ENCODE measurements around the gene PCDHA13. TPM values are rescaled to one million over a fixed set of nuclear protein-coding genes. Genes with fewer than 3 reads are reported as not detected.

PCDHA13 gene
- total RNA-seq, 1 experiment from 2014 or later = 1.0 TPM

DNA sequence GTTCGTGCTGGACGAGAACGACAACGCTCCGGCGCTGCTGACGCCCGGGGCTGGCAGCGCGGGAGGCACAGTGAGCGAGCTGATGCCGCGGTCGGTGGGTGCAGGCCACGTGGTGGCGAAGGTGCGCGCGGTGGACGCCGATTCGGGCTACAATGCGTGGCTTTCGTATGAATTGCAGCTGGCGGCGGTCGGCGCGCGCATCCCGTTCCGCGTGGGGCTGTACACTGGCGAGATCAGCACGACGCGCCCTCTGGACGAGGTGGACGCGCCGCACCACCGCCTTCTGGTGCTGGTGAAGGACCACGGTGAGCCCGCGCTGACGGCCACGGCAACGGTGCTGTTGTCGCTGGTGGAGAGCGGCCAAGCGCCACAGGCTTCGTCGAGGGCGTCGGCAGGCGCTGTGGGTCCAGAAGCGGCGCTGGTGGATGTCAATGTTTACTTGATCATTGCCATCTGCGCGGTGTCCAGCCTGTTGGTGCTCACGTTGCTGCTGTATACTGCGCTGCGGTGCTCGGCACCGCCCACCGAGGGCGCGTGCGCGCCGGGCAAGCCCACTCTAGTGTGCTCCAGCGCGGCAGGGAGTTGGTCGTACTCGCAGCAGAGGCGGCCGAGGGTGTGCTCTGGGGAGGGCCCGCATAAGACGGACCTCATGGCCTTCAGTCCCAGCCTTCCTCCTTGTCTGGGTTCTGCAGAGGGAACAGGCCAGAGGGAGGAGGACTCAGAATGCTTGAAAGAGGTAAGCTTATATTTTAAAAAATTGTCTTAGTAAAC lies 2.2 kb downstream of the PCDHA13 start:
- in situ Hi-C loops (cut with HindIII; ENCODE audit: low pct_unique_long_range_greater_than_20kb, low sequenced_read_pairs) (no loop called here), intact Hi-C loops (cut with micrococcal nuclease; ENCODE audit: unreplicated experiment) (no loop called here)
- ChIA-PET POLR2A (no interaction called here), CTCF (no interaction called here)
- BruUV-seq (replicated peaks) = no TSS peak
- Histone ChIP-seq H3K4me1 (ENCODE audit: control insufficient read depth, insufficient read depth, low read length) (no peaks in the 10 kb centered on the region), H3K27me3 (ENCODE audit: control insufficient read depth, insufficient read depth, low read length) (no peaks in the 10 kb centered on the region), H3K4me3 (ENCODE audit: low read depth in 2 of 2, low read length in 2 of 2) (no peak overlapping the region), H3K27ac (ENCODE audit: low read length) (no peak overlapping the region), H3K36me3 (ENCODE audit: control insufficient read depth, insufficient read depth, low read length) (no peaks in the 10 kb centered on the region; the same call in 1 of the 2 replicates), H3K9me3 (ENCODE audit: control insufficient read depth, insufficient read depth, low read depth, low read length) (no peaks in the 10 kb centered on the region)
- no peak for TF ChIP-seq SIN3A (IDR thresholded peaks at IDR 0.05; ENCODE audit: borderline replicate concordance, insufficient read depth, low read depth, low read length)
- TF ChIP-seq, protein P1, sequence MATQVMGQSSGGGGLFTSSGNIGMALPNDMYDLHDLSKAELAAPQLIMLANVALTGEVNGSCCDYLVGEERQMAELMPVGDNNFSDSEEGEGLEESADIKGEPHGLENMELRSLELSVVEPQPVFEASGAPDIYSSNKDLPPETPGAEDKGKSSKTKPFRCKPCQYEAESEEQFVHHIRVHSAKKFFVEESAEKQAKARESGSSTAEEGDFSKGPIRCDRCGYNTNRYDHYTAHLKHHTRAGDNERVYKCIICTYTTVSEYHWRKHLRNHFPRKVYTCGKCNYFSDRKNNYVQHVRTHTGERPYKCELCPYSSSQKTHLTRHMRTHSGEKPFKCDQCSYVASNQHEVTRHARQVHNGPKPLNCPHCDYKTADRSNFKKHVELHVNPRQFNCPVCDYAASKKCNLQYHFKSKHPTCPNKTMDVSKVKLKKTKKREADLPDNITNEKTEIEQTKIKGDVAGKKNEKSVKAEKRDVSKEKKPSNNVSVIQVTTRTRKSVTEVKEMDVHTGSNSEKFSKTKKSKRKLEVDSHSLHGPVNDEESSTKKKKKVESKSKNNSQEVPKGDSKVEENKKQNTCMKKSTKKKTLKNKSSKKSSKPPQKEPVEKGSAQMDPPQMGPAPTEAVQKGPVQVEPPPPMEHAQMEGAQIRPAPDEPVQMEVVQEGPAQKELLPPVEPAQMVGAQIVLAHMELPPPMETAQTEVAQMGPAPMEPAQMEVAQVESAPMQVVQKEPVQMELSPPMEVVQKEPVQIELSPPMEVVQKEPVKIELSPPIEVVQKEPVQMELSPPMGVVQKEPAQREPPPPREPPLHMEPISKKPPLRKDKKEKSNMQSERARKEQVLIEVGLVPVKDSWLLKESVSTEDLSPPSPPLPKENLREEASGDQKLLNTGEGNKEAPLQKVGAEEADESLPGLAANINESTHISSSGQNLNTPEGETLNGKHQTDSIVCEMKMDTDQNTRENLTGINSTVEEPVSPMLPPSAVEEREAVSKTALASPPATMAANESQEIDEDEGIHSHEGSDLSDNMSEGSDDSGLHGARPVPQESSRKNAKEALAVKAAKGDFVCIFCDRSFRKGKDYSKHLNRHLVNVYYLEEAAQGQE (IDR thresholded peaks at IDR 0.05; ENCODE audit: insufficient read depth in 1 of 2, low read depth in 2 of 2, low read length in 1 of 2) = no peak
- no peak for TF ChIP-seq POLR2AphosphoS5 (IDR thresholded peaks at IDR 0.05; ENCODE audit: low read depth, low read length)
- TF ChIP-seq TCF7L2 (IDR thresholded peaks at IDR 0.05; ENCODE audit: low read depth, low read length) = no peak
- TF ChIP-seq, protein P2, sequence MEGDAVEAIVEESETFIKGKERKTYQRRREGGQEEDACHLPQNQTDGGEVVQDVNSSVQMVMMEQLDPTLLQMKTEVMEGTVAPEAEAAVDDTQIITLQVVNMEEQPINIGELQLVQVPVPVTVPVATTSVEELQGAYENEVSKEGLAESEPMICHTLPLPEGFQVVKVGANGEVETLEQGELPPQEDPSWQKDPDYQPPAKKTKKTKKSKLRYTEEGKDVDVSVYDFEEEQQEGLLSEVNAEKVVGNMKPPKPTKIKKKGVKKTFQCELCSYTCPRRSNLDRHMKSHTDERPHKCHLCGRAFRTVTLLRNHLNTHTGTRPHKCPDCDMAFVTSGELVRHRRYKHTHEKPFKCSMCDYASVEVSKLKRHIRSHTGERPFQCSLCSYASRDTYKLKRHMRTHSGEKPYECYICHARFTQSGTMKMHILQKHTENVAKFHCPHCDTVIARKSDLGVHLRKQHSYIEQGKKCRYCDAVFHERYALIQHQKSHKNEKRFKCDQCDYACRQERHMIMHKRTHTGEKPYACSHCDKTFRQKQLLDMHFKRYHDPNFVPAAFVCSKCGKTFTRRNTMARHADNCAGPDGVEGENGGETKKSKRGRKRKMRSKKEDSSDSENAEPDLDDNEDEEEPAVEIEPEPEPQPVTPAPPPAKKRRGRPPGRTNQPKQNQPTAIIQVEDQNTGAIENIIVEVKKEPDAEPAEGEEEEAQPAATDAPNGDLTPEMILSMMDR (IDR thresholded peaks at IDR 0.05) = no peak
- DNase-seq (ENCODE audit: low read depth, low spot score) = no peak
- ATAC-seq = no peak

DNA sequence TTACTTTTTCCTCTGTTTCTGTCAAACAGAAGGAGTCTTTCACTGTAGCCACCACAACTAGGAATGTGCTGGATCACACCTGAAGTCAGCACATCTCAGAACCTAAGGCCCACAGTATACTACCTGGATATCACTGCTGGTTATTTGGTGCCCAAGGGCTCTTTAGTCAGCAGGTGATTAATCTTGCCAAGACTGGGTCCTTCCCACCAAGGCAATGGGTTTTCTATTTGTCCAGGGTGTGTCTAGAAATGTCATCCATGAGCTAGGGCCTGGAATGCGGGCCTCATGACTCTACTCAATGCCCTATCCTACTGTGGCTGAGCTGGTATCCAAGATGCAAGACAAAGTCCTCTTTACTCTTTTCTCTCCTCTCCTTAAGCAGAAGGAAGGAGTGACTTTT lies 34.4 kb downstream of the PCDHA13 start:
- Histone ChIP-seq H3K36me3 (ENCODE audit: control insufficient read depth, insufficient read depth, low read length) (no peaks in the 10 kb centered on the region), H3K9me3 (ENCODE audit: control insufficient read depth, insufficient read depth, low read depth, low read length) (no peaks in the 10 kb centered on the region), H3K4me3 (ENCODE audit: low read depth in 2 of 2, low read length in 2 of 2) (no peak overlapping the region), H3K4me1 (ENCODE audit: control insufficient read depth, insufficient read depth, low read length) (no peaks in the 10 kb centered on the region), H3K27me3 (ENCODE audit: control insufficient read depth, insufficient read depth, low read length) (no peaks in the 10 kb centered on the region), H3K27ac (ENCODE audit: low read length) (no peak overlapping the region)
- CTCF ChIA-PET = no interaction called here
- no peak; the same call in 1 of the 2 replicates for ATAC-seq
- DNase-seq (ENCODE audit: low read depth, low spot score) = no peak
- in situ Hi-C loops (cut with HindIII; ENCODE audit: low pct_unique_long_range_greater_than_20kb, low sequenced_read_pairs) (no loop called here), intact Hi-C loops (cut with micrococcal nuclease; ENCODE audit: unreplicated experiment) (no loop called here)
- POLR2A ChIA-PET = no interaction called here
- TF ChIP-seq TCF7L2 (IDR thresholded peaks at IDR 0.05; ENCODE audit: low read depth, low read length) = no peak
- BruUV-seq (replicated peaks) = no TSS peak

DNA sequence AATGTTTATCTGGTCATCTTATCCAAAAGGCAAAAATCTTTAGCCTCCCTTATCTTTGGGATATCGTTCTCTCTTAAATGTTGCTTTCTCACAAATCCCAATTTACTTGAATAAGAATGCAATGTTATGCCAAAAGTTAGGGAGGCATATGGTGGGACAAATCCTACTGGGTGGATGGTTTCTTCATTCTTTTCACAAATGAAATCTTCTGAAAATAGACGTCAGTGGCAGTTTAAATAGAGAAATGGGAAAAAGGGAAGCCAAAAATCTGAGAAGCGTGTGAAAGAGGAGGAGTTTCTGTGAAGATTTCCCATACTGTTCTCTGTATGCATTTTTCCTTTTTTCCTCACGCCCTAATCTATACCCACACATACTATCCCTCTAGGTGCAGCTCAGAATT lies 41.7 kb downstream of the PCDHA13 start:
- no peak for ATAC-seq
- intact Hi-C loops (cut with micrococcal nuclease; ENCODE audit: unreplicated experiment) = no loop called here
- no peaks in the 10 kb centered on the region for H3K4me1 ChIP-seq (ENCODE audit: control insufficient read depth, insufficient read depth, low read length)
- no TSS peak for BruUV-seq (replicated peaks)
- no peak overlapping the region for H3K27ac ChIP-seq (ENCODE audit: low read length)
- in situ Hi-C loops (cut with HindIII; ENCODE audit: low pct_unique_long_range_greater_than_20kb, low sequenced_read_pairs) = no loop called here
- no peak for DNase-seq (ENCODE audit: low read depth, low spot score)
- no peaks in the 10 kb centered on the region for H3K27me3 ChIP-seq (ENCODE audit: control insufficient read depth, insufficient read depth, low read length)
- H3K9me3 ChIP-seq (ENCODE audit: control insufficient read depth, insufficient read depth, low read depth, low read length) = no peaks in the 10 kb centered on the region
- no peak overlapping the region for H3K4me3 ChIP-seq (ENCODE audit: low read depth in 2 of 2, low read length in 2 of 2)
- TF ChIP-seq, protein P1 (IDR thresholded peaks at IDR 0.05; ENCODE audit: insufficient read depth in 1 of 2, low read depth in 2 of 2, low read length in 1 of 2) = no peak
- no peak for TF ChIP-seq SIN3A (IDR thresholded peaks at IDR 0.05; ENCODE audit: borderline replicate concordance, insufficient read depth, low read depth, low read length)
- no peak for TF ChIP-seq TCF7L2 (IDR thresholded peaks at IDR 0.05; ENCODE audit: low read depth, low read length)
- TF ChIP-seq, protein P2 (IDR thresholded peaks at IDR 0.05) = no peak
- TF ChIP-seq POLR2AphosphoS5 (IDR thresholded peaks at IDR 0.05; ENCODE audit: low read depth, low read length) = no peak
- CTCF ChIA-PET = no interaction called here
- POLR2A ChIA-PET = no interaction called here
- no peaks in the 10 kb centered on the region; the same call in 1 of the 2 replicates for H3K36me3 ChIP-seq (ENCODE audit: control insufficient read depth, insufficient read depth, low read length)
